NCI-H187 (cell line): ENCODE results near the gene GALNT18.

Source experiments
- DNase-seq, 2 experiments: peaks; one replicate each; lab custom pipeline; 2025; lab: John Stamatoyannopoulos, UW

Gene GALNT18

GRCh38 chr11:11347592-11347991, 274.2 kb downstream of the GALNT18 start:
- no peak for DNase-seq

DNA sequence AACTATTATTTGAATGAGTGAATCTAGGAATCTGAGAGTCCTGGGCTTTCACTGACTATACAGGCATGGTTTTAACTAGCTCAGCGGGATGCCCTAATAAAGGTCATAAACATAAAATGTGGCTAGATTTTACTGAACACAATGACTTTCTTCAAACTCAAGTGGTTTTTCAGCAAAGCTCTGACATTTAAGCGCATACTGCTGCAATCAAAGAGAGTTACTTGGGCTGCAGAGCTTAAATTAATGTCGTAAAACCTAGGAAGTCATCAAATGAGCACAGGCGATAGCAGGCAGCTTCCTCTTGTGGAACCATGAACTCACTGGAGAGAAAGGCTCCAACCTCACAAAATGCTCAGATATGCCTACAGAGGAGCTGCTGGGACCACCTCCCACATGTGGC, 275.5 kb downstream of the GALNT18 start:
- peak in 1 of 2 experiments; percentile 43 for DNase-seq

GRCh38 chr11:11345099-11345498, 276.7 kb downstream of the GALNT18 start:
- DNase-seq, result no peak

DNA sequence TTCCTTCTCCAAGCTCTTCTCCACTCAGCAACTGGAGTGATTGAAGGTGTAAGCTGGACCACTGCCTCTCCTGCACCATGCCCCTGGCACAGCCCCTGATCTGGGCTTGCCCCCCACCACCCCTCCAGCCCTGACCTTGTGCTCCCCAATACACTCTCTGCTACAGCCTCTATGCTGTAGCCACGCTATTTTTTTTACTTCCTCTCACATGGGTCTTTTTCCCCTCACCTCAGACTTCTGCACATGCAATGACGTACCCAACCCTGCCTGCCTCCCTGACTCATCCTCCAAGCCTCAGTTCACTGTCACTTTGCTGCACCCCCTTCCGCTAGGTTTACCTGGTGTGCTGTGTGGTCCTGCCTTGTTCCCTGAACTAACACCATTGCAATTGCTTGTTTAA, 277.8 kb downstream of the GALNT18 start:
- DNase-seq, result no peak

- DNase-seq, result no peak
These were observed 283.5 kb downstream of the GALNT18 start for GRCh38 chr11:11338304-11338703.

DNA sequence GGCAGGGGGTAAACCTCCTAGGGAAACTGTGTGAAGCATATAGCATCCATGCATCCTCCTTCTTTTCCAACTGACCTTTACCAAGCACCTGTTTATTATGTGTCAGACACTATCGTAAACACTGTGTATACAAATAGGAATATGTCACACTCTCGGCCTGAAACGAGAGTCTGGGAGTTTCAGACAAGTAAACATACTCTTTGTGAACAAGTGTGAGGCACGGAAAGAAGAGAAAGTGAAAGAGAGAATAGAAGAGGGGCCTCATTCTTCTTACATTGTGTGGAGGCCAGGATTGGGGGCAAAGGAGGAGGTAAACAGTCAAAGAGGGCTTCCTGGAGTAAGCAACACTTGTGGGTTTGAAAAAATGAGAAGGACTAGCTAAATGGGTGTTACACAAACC, 285.1 kb downstream of the GALNT18 start:
- no peak for DNase-seq

DNA sequence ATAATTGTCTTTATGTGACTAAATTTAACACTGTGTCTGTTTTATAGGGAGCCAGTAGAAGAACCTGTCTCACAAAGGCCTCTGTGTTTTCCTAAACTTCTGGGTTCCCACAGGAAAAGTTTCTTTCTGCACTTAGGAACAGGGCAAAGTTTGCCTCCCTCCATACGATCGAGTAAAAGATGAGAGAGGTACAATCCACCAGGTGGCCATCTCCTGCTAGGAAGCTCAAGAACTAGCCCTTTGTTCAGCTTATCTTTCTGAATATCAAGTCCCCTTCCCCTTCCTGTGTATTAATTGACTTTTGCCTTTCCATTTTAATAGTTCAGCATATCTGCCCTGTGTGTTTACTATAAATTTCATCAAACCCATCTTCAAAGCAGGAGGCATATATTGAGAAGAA, 286.8 kb downstream of the GALNT18 start:
- DNase-seq, result no peak

DNA sequence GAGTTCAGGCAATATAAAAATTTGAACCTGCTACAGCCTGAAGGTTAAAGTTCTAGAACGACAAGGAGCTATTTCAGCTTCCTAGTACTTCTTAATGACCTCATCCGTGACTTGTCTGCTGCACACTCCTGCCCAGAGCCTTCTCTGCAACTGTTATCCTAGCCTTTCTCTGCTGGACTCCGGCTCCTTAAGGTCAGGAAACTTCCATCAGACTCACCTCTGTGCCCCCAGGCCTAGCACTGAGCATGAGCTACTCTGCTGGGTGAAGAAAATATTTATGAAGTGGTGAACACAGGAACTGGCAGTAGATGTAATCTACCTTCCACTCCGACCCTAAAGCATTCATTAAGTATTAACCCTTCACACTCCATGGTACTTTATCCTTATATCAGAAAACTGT, 287.2 kb downstream of the GALNT18 start:
- DNase-seq, result no peak

- DNase-seq, result no peak
These were observed 289.6 kb downstream of the GALNT18 start for GRCh38 chr11:11332141-11332710.

GRCh38 chr11:11329062-11329806, 292.6 kb downstream of the GALNT18 start:
- DNase-seq, result no peak

DNA sequence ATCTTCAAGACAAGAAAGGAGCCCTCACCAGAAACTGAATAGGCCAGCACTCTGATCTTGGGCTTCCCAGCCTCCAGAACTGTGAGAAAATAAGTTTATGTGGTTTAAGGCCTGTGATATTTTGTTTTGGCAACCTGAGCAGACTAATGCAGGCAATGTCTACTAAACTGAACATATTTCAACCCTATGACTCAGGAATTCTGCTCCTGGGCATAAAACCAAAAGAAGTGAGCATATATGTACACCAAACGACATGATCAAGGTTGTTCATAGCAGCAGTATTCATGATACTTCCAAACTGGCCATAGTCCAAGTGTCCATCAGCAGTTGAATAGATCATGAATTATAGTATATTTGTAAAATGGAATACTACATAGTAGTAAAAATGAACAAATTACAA, 297.7 kb downstream of the GALNT18 start:
- DNase-seq, result no peak

DNA sequence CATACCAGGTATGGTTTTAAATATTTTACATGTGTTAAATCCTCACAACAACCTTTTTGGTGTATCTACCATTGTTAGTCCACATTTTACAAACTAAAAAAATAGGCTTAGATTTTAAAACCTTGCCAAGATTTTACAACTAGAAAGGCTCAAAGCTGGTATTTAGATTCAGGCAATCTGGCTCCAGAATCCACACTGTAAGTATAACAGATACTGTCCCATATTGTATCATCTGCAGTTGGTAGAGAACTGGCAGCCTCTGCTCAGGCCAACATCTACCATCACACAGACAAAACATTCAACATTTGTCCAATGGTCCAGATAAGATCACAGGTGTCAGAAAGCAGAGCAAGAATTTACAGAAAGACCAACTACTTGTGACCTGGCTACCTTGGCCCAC, 299.7 kb downstream of the GALNT18 start:
- DNase-seq, result no peak

DNA sequence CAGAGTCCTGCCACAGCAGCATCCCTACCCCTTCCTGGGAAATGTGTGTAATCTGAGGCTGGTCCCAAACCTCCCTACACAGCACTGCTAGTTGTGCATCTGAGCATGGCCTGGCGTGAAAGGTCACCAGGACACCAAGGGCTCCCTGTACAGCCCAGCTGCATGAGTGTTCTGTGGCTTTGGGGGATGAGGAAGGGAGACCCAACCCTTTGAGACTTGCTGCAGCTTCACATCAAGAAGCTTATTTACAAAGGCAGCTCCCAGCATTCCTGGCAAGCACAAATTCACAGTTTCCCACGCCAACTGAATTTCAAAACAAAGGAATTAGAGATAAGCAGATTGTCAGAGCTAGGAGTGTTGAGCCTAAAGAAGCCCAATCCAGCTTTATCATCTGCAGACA, 301.0 kb downstream of the GALNT18 start:
- DNase-seq, result no peak

DNA sequence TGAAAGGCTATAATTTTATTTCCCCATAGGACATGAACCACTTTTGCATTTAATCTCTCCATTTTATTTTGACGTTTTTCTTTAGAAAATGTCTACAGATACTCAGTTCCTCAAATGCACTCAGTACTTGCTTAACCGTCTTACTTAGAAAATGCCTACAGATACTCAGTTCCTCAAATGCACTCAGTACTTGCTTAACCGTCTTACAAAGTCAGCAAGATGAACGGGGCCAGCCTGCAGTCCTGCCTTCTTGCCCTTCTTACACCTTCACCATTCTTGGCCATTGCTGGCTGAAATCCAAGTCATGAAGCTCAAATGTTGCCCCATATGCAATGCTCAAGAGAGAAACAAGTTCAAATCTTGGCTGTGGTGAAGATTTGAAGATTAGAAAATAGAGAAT, 302.8 kb downstream of the GALNT18 start:
- DNase-seq, result no peak

DNA sequence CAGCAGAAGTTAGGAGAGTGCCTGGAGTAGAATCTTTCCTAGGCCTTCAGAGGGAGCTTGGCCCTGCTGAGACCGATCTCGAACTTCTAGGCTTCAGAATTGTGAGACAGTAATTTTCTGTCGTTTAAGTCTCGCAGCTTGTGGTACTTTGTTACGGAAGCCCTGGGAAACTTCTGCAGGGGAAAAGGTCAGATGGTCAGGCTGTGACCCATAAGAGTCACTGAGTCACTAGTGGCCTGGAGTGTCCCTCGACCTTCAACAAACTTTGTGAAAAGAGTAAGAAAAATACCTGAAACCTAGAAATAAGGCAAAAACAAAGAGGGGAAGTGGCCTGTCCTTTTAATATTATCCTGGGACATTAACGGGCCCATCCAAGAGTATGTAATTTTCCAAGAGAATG, 303.3 kb downstream of the GALNT18 start:
- DNase-seq, result no peak

GRCh38 chr11:11316651-11317230, 305.1 kb downstream of the GALNT18 start:
- DNase-seq, result no peak

DNA sequence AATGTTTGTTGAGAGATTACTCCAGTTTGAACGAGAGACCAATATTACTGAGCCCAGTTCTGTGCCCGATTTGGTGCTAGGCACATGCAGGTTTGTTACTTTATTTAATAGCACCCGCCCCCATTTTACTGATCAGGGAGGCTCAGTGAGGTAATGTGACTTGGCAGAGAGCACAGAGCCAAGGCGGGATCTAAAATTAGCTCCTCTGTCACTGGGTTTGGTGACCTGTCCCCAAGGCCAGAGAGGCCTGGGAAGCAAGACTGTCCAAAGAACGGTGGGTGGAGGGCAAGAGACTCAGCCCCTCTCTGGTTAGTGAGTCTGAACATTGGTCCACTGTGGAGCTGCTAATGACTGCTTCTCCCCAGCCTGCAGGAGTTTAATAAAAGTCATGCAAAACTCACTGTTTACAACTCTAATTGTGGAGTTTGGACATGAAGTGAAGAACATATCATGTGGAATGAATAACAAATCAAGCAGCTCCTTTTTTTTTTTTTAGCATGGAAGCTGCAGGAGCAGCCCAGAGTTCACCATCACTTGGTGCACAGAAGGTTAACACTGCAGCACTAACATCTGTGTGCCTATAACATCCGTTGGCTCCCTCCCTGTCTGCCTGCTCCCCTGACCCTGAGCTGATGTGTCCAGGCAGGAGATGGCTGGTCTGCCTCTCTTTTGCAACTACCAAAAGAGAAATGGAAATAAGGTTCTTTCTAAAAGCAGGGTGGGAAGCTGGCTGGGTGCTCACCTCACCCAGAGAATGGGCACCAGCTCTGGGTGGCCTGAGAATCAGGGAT, 307.7 kb downstream of the GALNT18 start:
- no peak for DNase-seq

- no peak for DNase-seq
These were observed 308.4 kb downstream of the GALNT18 start for GRCh38 chr11:11313426-11313825.

GRCh38 chr11:11312738-11313137, 309.1 kb downstream of the GALNT18 start:
- no peak for DNase-seq

DNA sequence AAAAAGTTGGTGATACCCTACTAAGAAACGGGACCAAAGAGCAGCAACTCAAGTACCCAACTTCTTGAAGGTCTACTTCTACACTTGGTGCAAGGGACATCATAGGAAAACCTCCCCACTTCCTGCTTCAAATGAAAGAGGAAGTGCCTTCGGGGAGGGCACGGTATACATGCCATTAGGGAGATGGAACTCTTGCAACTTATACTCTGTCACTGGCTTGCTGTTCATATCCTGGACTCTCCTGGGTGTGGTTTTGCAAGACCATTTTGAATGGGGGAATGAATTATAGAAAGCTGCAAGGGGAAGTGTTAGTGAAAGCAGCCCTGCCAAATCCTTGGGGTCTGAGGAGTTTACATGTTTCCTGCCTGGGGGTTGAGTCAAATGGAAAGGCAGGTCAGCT, 310.6 kb downstream of the GALNT18 start:
- DNase-seq, result no peak

DNA sequence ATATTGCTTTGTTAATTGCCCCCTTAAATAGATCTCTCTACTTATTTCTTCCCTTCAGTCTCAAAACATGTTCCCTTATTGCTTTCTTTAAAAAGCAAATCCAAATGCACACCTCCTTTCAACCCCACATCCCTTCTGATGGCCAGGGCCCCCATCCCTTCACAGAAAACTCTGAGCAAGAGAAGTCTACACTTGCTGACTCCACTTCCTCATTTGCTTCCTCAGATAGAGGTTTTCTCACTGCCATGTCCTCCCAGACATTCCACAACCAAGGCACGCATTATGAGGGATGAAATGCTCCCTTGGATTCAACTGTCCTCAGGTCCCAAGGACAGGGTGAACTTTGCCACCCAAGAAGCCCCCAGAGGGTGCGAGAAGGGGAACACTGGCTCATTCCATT, 311.9 kb downstream of the GALNT18 start:
- no peak for DNase-seq

DNA sequence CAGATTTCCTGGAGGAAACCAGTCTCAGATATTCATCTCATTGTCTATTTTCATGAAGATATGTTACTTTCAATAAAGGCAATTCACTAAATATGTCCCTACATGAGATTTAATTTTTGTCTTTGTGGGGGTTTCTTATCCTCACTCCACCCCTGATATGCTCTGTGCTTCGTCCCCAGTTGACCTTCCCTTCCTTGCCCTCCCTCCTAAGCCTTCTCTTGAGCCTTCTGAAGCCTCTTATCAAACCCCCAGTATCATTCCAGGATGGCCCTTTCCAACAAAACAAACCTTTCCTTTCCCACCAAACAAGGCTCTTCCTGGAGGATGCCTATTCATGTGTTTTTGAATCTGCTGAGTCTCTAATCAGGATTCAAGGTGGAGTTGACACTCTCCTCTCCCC, 313.6 kb downstream of the GALNT18 start:
- no peak for DNase-seq

- DNase-seq, result no peak
These were observed 314.9 kb downstream of the GALNT18 start for GRCh38 chr11:11306855-11307254.
